ENCODE data around the gene SNW1.

GRCh38 chr14:77752799-77753516, 8.0 kb downstream of the SNW1 start:
- TF ChIP-seq CTCF (IDR thresholded peaks at IDR 0.05) = no peak
- no peak for TF ChIP-seq REST (IDR thresholded peaks at IDR 0.05; ENCODE audit: insufficient read depth in 1 of 2, low read depth in 2 of 2, low read length in 1 of 2)
- TF ChIP-seq POLR2AphosphoS5 (IDR thresholded peaks at IDR 0.05; ENCODE audit: low read depth, low read length) = no peak

All from Panc1 (cell line).